ENCODE measurements around the gene ASXL2. TPM values are rescaled to one million over a fixed set of nuclear protein-coding genes. Genes with fewer than 3 reads are reported as not detected.

The ASXL2 gene
- total and polyA plus RNA-seq, 2 of the 13 experiments (the other 11 are each of a cell fraction or from before 2014, with no cell fraction given): 12.1 to 19.2 TPM

DNA sequence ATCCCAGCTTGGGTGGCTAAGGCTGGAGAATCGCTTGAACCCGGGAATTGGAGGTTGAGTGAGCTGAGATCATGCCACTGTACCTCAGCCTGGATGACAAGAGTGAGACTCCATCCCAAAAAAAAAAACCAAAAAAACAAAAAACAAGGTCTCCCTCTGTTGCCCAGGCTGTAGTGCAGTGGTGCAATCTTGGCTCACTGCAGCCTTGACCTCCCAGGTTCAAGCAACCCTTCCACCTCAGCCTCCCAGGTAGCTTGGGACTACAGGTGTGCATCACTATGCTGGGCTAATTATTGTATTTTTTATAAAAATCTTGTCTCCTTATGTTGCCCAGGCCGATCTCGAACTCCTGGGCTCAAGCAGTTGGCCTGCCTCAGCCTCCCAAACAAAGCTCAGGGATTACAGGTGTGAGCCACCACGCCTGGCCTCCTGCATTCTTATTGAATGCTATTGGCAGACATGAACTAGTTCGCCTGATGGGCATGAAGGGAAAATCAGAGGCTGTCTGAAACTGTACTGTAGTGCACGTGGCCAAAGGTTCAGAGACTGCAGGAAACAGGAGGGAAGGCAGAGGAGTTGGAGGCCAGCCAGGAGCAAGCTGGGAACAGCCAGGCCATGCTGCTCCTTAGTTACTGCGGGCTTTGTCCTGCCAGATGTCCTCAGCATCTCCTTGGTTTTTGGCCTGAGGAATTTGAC is 16.0 kb upstream of the ASXL2 start (continued):
- peak; percentile 73 for TF ChIP-seq ZNF407 (CRISPR knock-in tag; IDR thresholded peaks at IDR 0.05; ENCODE audit: not compliant biosample characterization)
- peak; percentile 75 for TF ChIP-seq ELF3 (CRISPR knock-in tag; IDR thresholded peaks at IDR 0.05)
- no peak for TF ChIP-seq ZNF263 (CRISPR knock-in tag; IDR thresholded peaks at IDR 0.05)
- 0 out of 2 replicates have a peak, but pooled peaks have one; percentile 33 for TF ChIP-seq ZNF317 (CRISPR knock-in tag; IDR thresholded peaks at IDR 0.05)
- TF ChIP-seq, protein P1, sequence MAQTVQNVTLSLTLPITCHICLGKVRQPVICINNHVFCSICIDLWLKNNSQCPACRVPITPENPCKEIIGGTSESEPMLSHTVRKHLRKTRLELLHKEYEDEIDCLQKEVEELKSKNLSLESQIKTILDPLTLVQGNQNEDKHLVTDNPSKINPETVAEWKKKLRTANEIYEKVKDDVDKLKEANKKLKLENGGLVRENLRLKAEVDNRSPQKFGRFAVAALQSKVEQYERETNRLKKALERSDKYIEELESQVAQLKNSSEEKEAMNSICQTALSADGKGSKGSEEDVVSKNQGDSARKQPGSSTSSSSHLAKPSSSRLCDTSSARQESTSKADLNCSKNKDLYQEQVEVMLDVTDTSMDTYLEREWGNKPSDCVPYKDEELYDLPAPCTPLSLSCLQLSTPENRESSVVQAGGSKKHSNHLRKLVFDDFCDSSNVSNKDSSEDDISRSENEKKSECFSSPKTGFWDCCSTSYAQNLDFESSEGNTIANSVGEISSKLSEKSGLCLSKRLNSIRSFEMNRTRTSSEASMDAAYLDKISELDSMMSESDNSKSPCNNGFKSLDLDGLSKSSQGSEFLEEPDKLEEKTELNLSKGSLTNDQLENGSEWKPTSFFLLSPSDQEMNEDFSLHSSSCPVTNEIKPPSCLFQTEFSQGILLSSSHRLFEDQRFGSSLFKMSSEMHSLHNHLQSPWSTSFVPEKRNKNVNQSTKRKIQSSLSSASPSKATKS (CRISPR knock-in tag; IDR thresholded peaks at IDR 0.05): no peak
- TF ChIP-seq TMF1 (CRISPR knock-in tag; IDR thresholded peaks at IDR 0.05; ENCODE audit: low read depth): 0 out of 2 replicates have a peak, but pooled peaks have one; percentile 56
- TF ChIP-seq HNF4G (IDR thresholded peaks at IDR 0.05; ENCODE audit: borderline replicate concordance, low read depth, low read length): 0 out of 2 replicates have a peak, but pooled peaks have one; percentile 20
- no peak for TF ChIP-seq HNF4G (CRISPR knock-in tag; IDR thresholded peaks at IDR 0.05; ENCODE audit: borderline replicate concordance, low read depth)
- no peak; the same call in 1 of the 2 replicates for TF ChIP-seq ATF7-NPFF (CRISPR knock-in tag; IDR thresholded peaks at IDR 0.05; ENCODE audit: low read depth)
- TF ChIP-seq, protein P2, sequence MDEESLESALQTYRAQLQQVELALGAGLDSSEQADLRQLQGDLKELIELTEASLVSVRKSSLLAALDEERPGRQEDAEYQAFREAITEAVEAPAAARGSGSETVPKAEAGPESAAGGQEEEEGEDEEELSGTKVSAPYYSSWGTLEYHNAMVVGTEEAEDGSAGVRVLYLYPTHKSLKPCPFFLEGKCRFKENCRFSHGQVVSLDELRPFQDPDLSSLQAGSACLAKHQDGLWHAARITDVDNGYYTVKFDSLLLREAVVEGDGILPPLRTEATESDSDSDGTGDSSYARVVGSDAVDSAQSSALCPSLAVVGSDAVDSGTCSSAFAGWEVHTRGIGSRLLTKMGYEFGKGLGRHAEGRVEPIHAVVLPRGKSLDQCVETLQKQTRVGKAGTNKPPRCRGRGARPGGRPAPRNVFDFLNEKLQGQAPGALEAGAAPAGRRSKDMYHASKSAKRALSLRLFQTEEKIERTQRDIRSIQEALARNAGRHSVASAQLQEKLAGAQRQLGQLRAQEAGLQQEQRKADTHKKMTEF (CRISPR knock-in tag; IDR thresholded peaks at IDR 0.05): peak; percentile 24; the same call in 1 of the 2 replicates
- TF ChIP-seq THAP11 (CRISPR knock-in tag; IDR thresholded peaks at IDR 0.05): 0 out of 2 replicates have a peak, but pooled peaks have one; percentile 24
- peak; percentile 21 for TF ChIP-seq XRCC5 (optimal IDR thresholded peaks at IDR 0.05; ENCODE audit: low read length)
- peak; percentile 56; the same call in 1 of the 2 replicates for TF ChIP-seq MEIS2 (CRISPR knock-in tag; IDR thresholded peaks at IDR 0.05)
- 0 out of 2 replicates have a peak, but pooled peaks have one; percentile 37 for TF ChIP-seq MIER2 (CRISPR knock-in tag; IDR thresholded peaks at IDR 0.05)
- TF ChIP-seq ZNF121 (CRISPR knock-in tag; IDR thresholded peaks at IDR 0.05): 0 out of 2 replicates have a peak, but pooled peaks have one; percentile 26
- TF ChIP-seq KDM5B (CRISPR knock-in tag; IDR thresholded peaks at IDR 0.05; ENCODE audit: borderline replicate concordance): peak; percentile 51; the same call in 1 of the 2 replicates
